Measurements from ENCODE around the gene PTPRD. TPM values are rescaled to one million over a fixed set of nuclear protein-coding genes. Genes with fewer than 3 reads are reported as not detected.

The PTPRD gene
- total RNA-seq, 1 experiment from 2014 or later = 32.5 TPM

- H4K91ac ChIP-seq (ENCODE audit: insufficient read length, low read depth, low read length) = no peak overlapping the region
- H3K18ac ChIP-seq (ENCODE audit: insufficient read length, low read depth, low read length) = no peak overlapping the region
- no CpG with 5 or more reads among the region's 4 CpGs for WGBS (ENCODE audit: extremely low coverage, insufficient read length, low lambda C conversion rate)
- no peak overlapping the region for H3K23ac ChIP-seq (ENCODE audit: insufficient read length, low read depth, low read length)
- no peak overlapping the region for H2BK5ac ChIP-seq (ENCODE audit: insufficient read length, low read length)
- Mint-ChIP-seq H3K4me3 (no peak overlapping the region), H3K4me1 (peaks cover 1 to 8% of the 10 kb centered on the region in 2 experiments), H3K9me3 (no peaks in the 10 kb centered on the region), H3K27me3 (ENCODE audit: low read depth) (no peaks in the 10 kb centered on the region), H3K27ac (no peak overlapping the region), H3K36me3 (ENCODE audit: insufficient read depth in 1 of 3, low read depth in 3 of 3) (no peaks in the 10 kb centered on the region; a peak in 1 of 7 replicates)
- H2BK12ac ChIP-seq (ENCODE audit: insufficient read length, low read depth, low read length) = no peak overlapping the region
- no peaks in the 10 kb centered on the region; the same call in 1 of the 2 replicates for H3K4me1 ChIP-seq (ENCODE audit: insufficient read depth, low read length)
- no peaks in the 10 kb centered on the region for H4K20me1 ChIP-seq (ENCODE audit: control insufficient read depth, insufficient read depth, insufficient read length)
- TF ChIP-seq CTCF (conservative IDR thresholded peaks at IDR 0.05) = no peak
- H2BK120ac ChIP-seq (ENCODE audit: low read depth, low read length, poor library complexity, severe bottlenecking) = no peak overlapping the region
- no peak for DNase-seq
- H2BK15ac ChIP-seq (ENCODE audit: low read depth, low read length) = no peak overlapping the region
- no peaks in the 10 kb centered on the region for H3K79me2 ChIP-seq (ENCODE audit: insufficient read depth, low read length)
- H3K4ac ChIP-seq (ENCODE audit: low read depth, low read length) = no peak overlapping the region
- no peak overlapping the region for H3T11ph ChIP-seq (ENCODE audit: low read length)
- no peaks in the 10 kb centered on the region for H3K27me3 ChIP-seq (ENCODE audit: insufficient read depth, low read length)
- no peak overlapping the region for H4K8ac ChIP-seq (replicated peaks; ENCODE audit: insufficient read length, low read depth, low read length)
- no peak overlapping the region for H2AFZ ChIP-seq (ENCODE audit: low read length)
- no peak overlapping the region for H3K14ac ChIP-seq (ENCODE audit: insufficient read depth, low read length)
- no peak overlapping the region for H3K56ac ChIP-seq (ENCODE audit: insufficient read length, low read depth, low read length)
- H3K9ac ChIP-seq (ENCODE audit: extremely low read depth, insufficient read length, low read length) = no peak overlapping the region
- no peak overlapping the region for H2BK20ac ChIP-seq (ENCODE audit: low read depth, low read length, poor library complexity, severe bottlenecking)
- H3K79me1 ChIP-seq (ENCODE audit: insufficient read depth, low read depth, low read length, poor library complexity, severe bottlenecking) = no peaks in the 10 kb centered on the region
- no peak overlapping the region for H4K5ac ChIP-seq (ENCODE audit: insufficient read length, low read depth, low read length)
- H3K23me2 ChIP-seq (ENCODE audit: insufficient read length, low read depth, low read length, poor library complexity, severe bottlenecking) = no peaks in the 10 kb centered on the region
- no peak overlapping the region for H2AK5ac ChIP-seq (ENCODE audit: insufficient read length, low read length)
- H3K9me3 ChIP-seq (ENCODE audit: control insufficient read depth, low read depth, low read length) = no peaks in the 10 kb centered on the region
- no peak overlapping the region for H3K27ac ChIP-seq (ENCODE audit: insufficient read length, low read depth, low read length)
- H3K4me2 ChIP-seq (ENCODE audit: insufficient read depth, insufficient read length, low read length) = no peak overlapping the region
These were observed 385.8 kb downstream of the PTPRD start for GRCh38 chr9:10226996-10227395.

Data from H9 (cell line).